NCI-H187 treated with DMSO at 0.1 percent for 48 hours (cell line): ENCODE measurements around the gene DTX2.
A peak's percentile ranks its signal among the peaks of the same experiment; 100 is the strongest.
"Not testable (repeated sequence)": the region's sequence is repeated elsewhere in the genome, so short reads cannot be mapped to it uniquely, and the experiment has no call there.

Source experiments
- DNase-seq: peaks from one replicate; lab custom pipeline; 2025; lab: John Stamatoyannopoulos, UW

The DTX2 gene

DNA sequence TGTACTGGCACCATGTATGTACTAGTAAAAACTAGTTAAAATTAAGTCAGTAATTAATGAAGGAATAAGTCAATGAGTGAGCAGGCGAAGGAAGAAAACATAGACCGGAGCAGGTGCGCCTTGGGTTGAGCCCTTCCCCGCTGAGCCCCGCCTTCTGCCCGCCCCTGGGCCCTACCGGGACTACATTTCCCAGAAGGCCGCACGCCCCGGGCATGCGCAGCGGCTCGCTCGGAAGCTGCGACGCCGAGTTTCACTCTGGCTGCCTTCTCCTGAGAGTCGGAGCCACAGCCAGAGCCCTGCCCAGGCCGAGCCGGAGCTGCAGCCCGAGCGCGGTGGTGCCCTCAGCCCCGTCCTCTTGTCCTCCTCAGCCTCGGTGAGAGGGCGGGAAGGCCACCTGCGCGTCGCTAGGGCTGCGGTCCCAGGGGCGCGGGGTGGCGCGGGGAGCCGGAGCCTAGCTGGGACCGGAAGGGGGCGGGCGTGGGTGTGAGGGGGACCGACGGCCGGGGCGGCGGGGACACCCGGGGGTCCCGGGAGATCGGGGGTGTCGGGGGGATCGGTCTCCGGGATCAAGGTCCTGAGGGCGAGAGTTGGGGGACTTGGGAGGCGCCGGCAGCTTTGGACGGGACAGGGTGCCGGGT is at the start of gene DTX2:
Gene DTX2, plus strand, starts transcription at position 246 of the 638 bp plus-strand sequence. CDS start 18,801 bp downstream, outside the sequence.
- DNase-seq: not testable (repeated sequence)

DNA sequence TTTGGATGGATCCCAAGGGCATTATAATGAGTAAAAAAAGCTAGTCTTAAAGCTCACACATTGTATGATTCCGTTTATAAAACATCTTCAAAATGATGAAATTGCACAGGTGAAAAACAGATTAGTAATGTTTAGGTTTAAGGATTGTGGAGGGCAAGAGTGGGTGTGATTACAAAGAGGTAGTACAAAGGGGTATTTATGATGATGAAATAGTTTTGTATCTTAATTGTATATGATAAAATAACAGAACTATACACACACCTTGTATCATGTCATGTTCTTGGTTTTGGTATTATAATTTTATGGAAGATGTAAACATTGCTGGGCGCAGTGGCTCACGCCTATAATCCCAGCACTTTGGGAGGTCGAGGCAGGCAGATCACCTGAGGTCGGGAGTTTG is 49.3 kb upstream of the DTX2 start:
- DNase-seq: no peak

DNA sequence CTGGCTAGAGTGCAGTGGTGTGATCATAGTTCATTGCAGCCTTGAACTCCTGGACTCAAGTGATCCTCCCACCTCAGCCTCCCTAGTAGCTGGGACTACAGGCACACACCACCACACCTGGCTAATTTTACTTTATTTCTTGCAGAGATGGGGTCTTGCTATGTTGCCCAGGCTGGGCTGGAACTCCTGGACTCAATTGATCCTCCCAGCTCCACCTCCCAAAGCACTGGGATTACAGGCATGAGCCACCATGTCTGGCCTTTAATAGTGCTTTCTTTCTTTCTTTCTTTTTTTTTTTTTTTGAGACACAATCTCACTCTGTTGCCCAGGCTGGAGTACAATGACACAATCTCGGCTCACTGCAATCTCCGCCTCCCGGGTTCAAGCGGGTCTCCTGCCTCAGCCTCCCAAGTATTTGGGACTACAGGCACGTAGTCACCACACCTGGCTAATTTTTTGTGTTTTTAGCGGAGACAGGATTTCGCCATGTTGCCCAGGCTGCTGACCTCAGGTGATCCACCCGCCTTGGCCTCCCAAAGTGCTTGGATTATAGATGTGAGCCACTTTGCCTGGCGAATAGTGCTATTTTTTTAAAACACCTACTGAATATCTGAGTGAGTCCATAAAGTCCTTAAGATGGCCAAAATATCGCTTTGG is 43.7 kb upstream of the DTX2 start:
- not testable (repeated sequence) for DNase-seq

DNA sequence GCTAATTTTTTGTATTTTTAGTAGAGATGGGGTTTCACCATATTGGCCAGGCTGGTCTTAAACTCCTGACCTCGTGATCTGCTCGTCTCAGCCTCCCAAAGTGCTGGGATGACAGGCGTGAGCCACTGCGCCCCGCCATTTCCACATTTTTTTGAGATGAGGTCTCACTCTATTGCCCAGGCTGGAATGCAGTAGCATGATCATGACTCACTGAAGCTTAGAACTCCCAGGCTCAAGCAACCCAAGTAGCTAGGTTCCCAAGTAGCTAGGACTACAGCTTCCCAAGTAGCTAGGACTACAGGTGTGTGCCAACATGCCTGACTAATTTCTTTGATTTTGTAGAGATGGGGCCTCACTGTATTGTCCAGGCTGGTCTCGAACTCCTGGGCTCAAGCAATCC is 40.4 kb upstream of the DTX2 start:
- DNase-seq: not testable (repeated sequence)

DNA sequence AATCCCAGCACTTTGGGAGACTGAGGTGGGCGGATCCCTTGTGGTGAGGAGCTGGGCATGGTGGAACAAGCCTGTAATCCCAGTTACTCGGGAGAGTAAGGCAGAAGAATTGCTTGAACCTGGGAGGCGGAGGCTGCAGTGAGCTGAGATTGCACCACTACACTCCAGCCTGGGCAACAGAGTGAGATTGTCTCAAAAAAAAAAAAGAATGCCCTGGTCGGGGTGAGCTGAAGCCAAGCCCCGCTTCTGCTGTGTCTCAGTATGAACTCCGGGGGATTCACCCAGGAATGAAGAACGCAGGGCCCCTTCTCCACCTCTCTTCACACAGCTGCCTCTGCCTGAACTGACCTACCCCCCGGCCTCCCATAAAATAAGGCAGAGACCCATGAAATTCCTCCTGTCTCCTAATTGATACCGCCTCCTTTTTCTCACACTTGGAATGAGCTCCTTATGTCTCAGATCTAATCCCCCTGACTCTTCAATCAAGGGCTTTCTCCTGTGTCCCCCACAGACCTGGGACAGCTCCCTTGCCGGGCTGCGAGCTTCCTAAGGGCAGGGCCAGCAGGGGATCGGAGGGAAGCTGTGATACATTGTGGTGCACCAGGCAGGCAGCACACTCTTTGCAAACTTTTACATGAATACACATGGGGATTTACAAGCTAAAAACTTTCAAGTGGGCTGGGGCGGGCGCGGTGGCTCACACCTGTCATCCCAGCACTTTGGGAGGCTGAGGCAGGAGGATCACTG is 37.7 kb upstream of the DTX2 start:
- no peak for DNase-seq

DNA sequence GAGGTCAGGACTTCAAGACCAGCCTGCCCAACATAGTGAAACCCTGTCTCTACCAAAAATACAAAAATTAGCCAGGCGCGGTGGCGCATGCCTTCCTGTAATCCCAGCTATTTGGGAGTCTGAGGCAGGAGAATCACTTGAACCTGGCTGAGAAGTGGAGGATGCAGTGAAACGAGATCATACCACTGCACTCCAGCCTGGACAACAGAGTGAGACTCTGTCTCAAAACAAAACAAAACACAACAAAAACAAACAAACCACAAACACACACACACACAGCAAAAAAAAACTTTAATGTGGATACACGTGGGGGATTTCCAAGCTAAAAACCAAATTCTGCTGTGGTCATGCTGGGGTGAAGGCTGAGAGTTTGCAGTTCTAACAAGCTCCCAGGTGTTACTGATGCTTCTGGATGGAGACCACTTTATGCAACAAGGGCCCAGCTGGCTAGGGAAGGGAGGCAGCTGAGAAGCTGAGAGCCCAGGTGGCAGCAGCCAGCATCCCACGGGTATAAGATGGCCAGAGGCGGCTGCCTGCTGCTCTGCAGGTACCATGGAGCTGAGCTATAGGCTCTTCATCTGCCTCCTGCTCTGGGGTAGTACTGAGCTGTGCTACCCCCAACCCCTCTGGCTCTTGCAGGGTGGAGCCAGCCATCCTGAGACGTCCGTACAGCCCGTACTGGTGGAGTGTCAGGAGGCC is 36.9 kb upstream of the DTX2 start, which contains the start of gene ZP3:
Gene ZP3, plus strand, starts transcription at position 538 of the 699 bp plus-strand sequence. Its CDS starts 15 bp downstream, at position 553.
- no peak for DNase-seq

DNA sequence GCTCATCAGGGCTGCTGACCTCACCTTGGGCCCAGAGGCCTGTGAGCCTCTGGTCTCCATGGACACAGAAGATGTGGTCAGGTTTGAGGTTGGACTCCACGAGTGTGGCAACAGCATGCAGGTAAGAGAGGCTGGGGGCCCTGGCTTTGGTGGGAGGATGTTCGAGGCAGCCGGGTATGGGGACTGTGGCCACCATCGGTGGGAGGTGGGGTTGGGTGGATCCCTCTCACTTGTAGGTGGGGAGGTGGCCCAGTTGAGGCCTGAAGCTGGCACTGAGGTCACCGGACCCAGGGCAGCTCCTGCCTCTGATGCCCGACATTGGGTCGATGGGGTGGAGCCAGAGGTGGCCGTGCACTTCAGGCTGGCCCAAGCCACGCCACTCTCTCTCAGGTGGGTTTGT is 36.4 kb upstream of the DTX2 start:
- no peak for DNase-seq

DNA sequence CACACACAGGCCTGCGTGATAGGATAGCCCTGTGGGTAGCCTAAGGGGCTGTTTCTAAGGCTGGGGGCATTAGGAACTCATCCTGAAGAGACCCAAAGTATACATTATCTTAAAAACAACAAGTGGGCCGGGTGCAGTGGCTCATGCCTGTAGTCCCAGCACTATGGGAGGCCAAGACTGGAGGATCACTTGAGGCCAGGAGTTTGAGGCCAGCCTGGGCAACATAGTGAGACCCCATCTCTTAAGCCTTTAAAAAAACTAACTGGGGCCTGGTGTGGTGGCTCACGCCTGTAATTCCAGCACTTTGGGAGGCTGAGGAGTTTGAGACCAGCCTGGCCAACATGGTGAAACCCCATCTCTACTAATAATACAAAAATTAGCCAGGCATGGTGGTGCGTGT is 36.0 kb upstream of the DTX2 start:
- DNase-seq: not testable (repeated sequence)

DNA sequence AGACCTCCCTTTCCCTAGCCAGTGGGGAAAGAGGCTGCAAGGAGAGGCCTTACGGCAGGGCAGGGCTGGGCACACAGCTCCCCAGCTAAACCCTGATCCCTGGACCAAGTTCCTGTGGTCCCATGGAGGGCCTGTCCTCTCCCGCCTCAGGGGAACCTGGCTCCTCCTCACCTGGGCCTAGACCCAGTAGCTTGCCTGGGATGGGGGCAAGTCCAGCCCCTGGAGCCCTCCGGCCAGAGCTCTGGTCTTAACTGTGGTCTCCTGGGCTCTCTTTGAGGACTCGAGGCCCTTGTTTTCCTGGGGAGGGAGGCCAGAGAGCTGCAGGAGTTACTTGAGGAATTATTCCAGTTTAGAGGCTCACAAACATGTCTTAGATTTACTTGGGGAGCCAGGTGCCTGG is 35.3 kb upstream of the DTX2 start:
- DNase-seq: no peak

DNA sequence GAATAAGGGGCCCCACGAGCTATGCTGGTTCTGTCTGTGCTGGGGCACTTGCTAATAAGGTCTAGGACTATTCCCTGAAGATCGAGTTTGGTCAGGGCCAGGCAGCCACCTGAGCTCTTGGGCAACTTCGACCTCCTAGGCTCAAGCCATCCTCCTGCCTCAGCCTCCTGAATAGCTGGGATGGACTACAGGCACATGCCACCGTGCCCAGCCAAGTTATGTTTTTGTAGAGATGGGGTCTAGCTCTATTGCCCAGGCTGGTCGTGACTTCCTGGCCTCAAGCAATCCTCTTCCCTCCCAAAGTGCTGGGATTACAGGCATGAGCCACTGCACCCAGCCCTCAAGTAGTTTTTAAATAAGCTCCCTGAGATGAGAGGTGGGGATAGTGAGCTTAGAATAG is 33.9 kb upstream of the DTX2 start:
- no peak for DNase-seq

DNA sequence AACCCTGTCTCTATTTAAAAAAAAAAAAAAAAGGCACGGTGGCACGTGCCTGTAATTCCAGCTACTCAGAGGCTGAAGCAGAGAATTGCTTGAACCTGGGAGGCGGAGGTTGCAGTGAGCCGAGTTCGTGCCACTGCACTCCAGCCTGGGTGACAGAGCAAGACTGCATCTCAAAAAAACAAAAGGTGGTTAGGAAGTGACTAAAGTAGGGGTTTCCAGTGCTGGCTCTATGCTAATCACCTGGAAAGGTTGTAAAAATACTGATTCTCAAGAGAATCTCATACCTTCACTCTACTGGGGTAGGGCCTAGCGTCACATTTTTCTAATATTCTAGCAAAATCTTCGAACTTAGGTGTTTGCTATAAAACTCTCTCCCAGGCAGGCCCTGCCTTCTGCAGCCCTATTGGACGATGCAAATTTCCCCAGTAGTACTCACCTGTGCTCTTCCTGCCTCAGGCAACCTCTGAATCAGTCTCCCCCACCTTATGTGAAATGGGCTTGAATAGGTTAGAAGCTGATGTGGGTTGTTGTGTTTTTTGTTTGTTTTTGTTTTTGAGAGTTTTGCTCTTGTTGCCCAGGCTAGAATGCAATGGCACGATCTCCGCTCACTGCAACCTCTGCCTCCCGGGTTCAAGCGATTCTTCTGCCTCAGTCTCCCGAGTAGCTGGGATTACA is 33.2 kb upstream of the DTX2 start:
- no peak for DNase-seq

DNA sequence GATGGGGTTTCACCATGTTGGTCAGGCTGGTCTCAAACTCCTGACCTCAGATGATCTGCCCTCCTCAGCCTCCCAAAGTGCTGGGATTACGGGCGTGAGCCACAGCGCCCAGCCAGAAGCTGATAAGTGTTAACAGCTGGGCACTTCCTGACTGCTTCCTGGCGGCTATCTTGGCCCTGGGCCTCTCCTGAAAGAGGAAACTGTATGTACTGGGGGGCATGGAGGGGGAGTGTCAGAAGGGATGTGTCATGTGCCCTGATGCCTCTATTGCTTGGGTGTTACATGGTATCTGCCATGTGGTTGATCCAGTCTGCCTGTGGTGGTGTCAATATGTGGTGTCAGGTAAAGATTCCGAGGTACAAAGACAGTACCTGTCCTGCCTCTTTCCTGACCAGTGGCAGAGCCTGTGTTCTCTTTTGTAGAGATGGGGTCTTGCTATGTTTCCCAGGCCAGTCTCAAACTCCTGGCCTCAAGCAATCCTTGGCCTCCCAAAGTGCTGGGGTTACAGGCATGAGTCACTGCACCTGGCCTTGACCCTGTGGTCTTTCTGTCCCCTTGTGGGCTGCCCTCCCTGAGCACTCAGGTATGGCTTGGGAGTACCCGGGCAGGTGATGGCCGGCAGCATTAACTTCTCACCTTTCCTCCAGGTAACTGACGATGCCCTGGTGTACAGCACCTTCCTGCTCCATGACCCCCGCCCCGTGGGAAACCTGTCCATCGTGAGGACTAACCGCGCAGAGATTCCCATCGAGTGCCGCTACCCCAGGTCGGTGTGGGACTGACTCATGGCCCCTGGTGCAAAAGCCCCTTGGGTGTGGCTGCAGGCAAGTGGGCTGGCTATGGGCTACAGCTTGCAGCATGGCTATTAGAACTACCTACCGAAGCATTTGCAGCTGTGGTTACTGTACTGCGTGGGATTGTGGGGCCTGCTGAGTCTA is 32.4 kb upstream of the DTX2 start:
- DNase-seq: no peak

DNA sequence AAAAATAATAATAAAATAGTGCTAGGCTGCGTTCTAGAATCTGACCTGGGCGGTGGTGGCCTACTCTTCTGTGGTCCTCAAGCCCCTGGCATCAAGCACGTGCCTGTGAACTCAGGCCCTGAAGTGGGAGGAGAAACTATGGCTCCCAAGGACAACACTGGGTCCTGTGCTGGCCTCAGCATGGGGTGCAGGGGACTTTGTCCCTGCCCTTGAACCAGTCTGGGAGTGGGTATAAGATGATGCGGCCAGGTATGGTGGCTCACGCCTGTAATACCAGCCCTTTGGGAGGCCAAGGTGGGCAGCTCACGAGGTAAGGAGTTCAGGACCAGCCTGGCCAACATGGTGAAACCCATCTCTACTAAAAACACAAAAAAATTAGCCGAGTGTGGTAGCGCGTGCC is 31.3 kb upstream of the DTX2 start:
- DNase-seq: no peak

DNA sequence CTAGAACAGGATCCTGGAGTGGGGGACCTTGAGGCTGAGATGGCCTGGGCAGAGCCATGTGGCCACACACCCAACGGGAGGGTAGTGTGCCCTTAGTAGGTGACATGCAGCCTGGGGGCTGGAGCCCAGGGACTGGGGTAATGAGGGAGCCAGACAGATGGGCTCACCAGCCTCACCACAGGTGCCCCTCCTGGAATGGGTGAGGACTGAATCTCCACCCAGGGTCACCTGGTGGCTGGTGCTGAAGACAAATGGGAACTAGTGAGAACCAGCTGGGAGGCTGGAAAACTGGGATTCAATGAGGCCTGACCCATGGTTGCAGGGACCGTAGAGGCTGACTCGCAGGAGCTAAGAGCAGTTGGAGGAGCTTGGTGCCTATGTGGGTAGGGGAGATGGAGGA is 30.7 kb upstream of the DTX2 start:
- no peak for DNase-seq

DNA sequence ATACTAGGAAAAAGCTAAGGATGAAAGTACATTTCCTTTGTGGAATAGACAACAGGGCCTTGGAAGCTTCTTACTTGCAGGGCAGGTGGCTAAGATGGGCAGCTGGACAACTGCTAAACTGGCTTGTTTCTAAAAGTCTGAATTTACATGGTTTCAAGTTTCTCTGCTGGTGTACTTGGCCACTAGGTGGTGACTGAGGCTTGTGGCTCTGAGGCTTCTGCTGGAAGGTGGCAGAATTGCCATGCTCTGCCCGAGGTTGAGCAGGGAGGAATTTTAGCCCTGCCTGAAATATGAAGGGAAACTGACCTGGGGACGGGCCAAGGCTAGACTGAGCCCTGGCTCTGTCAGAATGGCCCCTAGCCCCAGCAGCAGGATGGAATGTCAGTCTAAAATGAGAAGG is 23.6 kb upstream of the DTX2 start:
- DNase-seq: peak; percentile 30

DNA sequence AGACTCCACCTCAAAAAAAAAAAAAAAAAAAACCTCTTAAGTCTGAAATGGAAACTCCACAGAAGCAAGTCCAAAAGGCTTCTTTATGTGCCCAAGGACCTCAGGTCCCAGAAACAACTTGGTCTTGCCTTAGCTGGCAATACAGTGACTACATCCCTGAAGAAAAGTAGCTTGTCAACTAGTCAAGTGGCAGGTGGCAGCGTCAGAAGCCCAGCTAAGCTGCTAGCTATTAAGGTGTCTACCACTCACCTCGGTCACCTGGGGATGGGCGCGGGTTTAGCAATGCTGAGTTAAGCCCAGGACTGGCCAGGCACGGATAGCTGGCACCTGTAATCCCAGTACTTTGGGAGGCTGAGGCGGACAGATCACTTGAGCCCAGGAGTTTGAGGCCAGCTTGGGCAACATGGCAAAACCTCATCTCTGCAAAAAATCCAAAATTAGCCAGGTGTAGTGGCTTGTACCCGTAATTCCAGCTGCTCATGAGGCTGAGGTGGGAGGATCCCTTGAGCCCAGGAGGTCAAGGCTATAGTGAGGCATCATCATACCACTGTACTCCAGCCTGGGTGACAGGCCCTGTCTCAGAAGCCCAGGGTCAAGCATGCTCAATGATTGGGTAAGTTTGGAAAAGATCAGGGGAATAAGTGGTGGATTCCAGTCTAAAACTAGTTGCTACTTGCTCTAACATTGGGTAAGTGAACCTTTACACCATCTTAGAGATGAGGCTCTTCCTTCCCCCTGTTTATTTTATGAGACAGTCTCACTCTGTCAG is 22.2 kb upstream of the DTX2 start:
- not testable (repeated sequence) for DNase-seq

DNA sequence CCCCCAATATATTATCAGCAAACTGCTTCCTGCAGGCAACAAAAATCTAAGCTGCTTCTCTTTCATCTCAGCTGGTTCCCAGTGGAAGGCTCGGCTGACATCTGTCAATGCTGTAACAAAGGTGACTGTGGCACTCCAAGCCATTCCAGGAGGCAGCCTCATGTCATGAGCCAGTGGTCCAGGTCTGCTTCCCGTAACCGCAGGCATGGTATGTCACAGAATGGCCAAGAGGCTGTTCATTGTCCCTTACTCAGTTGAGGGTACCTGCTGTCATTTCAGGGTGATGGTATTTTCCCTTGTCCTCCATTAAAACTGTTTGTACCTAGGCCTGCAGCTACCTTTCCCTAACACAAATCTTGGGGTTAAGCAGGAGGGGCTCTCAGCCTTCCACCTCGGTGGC is 21.1 kb upstream of the DTX2 start:
- not testable (repeated sequence) for DNase-seq

DNA sequence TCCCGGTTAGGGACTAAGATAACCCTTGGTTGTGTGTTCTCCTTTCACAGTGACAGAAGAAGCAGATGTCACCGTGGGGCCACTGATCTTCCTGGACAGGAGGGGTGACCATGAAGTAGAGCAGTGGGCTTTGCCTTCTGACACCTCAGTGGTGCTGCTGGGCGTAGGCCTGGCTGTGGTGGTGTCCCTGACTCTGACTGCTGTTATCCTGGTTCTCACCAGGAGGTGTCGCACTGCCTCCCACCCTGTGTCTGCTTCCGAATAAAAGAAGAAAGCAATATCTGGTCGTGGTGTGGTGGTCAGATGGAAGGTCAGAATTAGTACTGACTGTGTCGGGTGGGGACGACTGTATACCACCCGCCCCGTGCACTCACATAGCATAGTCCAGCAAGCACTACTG is 19.7 kb upstream of the DTX2 start:
- not testable (repeated sequence) for DNase-seq

DNA sequence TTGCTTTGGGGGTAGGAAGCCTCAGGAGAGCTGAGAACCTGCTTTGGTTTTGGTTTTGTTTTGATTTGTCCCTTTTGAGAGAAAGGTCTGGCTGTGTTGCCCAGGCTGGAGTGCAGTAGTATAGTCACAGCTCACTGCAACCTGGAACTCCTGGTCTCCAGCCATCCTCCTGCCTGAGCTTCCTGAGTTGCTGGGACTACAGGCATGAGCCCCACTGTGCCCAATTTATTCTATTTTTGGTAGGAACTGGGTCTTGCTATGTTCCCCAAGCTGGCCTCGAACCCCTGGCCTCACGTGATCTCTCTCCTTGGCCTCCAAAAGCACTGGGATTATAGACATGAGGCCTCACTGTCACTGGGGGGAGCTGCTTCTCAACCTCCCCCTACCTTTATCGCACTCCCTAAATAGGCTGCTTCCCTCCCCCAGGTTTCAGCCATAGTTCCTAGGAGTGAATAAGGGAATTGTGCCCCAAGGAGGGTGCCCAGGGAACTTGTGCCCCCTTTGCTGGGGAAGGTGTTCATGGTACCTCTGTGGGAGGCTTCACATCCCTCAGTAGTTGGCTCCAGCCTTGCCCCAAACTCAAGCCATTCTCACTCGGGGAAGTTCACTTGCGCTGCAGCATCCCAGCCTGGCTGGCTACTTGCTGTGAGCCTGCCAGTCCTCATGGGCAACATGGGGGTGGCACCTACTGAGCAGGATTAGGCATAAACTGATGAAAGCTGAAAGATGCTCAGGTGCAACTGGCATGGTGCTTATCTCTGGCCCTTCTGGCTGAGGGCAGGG is 18.7 kb upstream of the DTX2 start:
- DNase-seq: not testable (repeated sequence)
